Activated CD8-positive, alpha-beta memory T cell treated with anti-CD3 and anti-CD28 coated beads, Interleukin-2, amount 50 U/mL, for 4 hours (primary cell): ENCODE measurements around the gene SCTR.
A peak's percentile ranks its signal among the peaks of the same experiment; 100 is the strongest.
"Not testable (repeated sequence)": the region's sequence is repeated elsewhere in the genome, so short reads cannot be mapped to it uniquely, and the experiment has no call there.

ENCODE experiments used
- DNase-seq: peaks from one replicate; pipeline ENCODE4 v3.0.0-alpha.2; 2020

The SCTR gene

GRCh38 chr2:119426396-119426675, 97.9 kb downstream of the SCTR start:
- no peak for DNase-seq

GRCh38 chr2:119425620-119426395, 98.5 kb downstream of the SCTR start:
- DNase-seq: no peak

GRCh38 chr2:119425119-119425405, 99.2 kb downstream of the SCTR start:
- DNase-seq: no peak

GRCh38 chr2:119424284-119425118, 99.8 kb downstream of the SCTR start:
- no peak for DNase-seq

- no peak for DNase-seq
Measured at GRCh38 chr2:119423811-119424210, 100.5 kb downstream of the SCTR start.

- no peak for DNase-seq
Measured at GRCh38 chr2:119423108-119423444, 101.2 kb downstream of the SCTR start.

GRCh38 chr2:119422360-119423107, 101.7 kb downstream of the SCTR start:
- no peak for DNase-seq

GRCh38 chr2:119421741-119422140, 102.5 kb downstream of the SCTR start:
- no peak for DNase-seq

- no peak for DNase-seq
Measured at GRCh38 chr2:119421304-119421703, 103.0 kb downstream of the SCTR start.

- no peak for DNase-seq
Measured at GRCh38 chr2:119419803-119420508, 104.3 kb downstream of the SCTR start.

GRCh38 chr2:119419065-119419464, 105.2 kb downstream of the SCTR start:
- DNase-seq: no peak

GRCh38 chr2:119417908-119418307, 106.4 kb downstream of the SCTR start:
- no peak for DNase-seq

GRCh38 chr2:119416299-119416923, 107.9 kb downstream of the SCTR start:
- no peak for DNase-seq

GRCh38 chr2:119415630-119416029, 108.7 kb downstream of the SCTR start:
- no peak for DNase-seq

GRCh38 chr2:119414894-119415293, 109.4 kb downstream of the SCTR start:
- DNase-seq: no peak

GRCh38 chr2:119409506-119409905, 114.8 kb downstream of the SCTR start:
- no peak for DNase-seq

- no peak for DNase-seq
Measured at GRCh38 chr2:119408221-119408619, 116.1 kb downstream of the SCTR start.

- peak; percentile 20 for DNase-seq
Measured at GRCh38 chr2:119407430-119408220, 116.7 kb downstream of the SCTR start.

- DNase-seq: no peak
Measured at GRCh38 chr2:119405151-119405550, 119.1 kb downstream of the SCTR start.

- not testable (repeated sequence) for DNase-seq
Measured at GRCh38 chr2:119403618-119404017, 120.7 kb downstream of the SCTR start.

- no peak for DNase-seq
Measured at GRCh38 chr2:119402645-119403560, 121.4 kb downstream of the SCTR start.
